Thymus (tissue), 11 donors: ENCODE measurements around the gene CYP27A1. TPM values are rescaled to one million over a fixed set of nuclear protein-coding genes. Genes with fewer than 3 reads are reported as not detected.
"Not testable (repeated sequence)": the region's sequence is repeated elsewhere in the genome, so short reads cannot be mapped to it uniquely, and the experiment has no call there.

Experiments
- DNase-seq, 9 donors: peaks; one replicate each; pipeline ENCODE4 v3.0.0-alpha.2; 2013; ENCODE audit warnings: low spot score in 9 of 9, low read depth in 6 of 9, missing footprints in 1 of 9
- H3K27ac ChIP-seq, 2 donors: one replicate each; pipeline ENCODE4 v1.5.1; 2013; ENCODE audit warnings: control low read depth in 1 of 2, low read depth in 1 of 2, low read length in 1 of 2, mild to moderate bottlenecking in 1 of 2, moderate library complexity in 1 of 2
- H3K27me3 ChIP-seq, 2 donors: one replicate each; pipeline ENCODE4 v1.5.1; 2013; ENCODE audit warnings: low read length in 1 of 2; ENCODE audit not compliant: control insufficient read depth in 2 of 2, insufficient read depth in 1 of 2
- H3K36me3 ChIP-seq, 2 donors: one replicate each; pipeline ENCODE4 v1.5.1; 2013; ENCODE audit warnings: low read length in 1 of 2, mild to moderate bottlenecking in 1 of 2, moderate library complexity in 1 of 2; ENCODE audit not compliant: control insufficient read depth in 2 of 2, insufficient read depth in 2 of 2
- H3K4me1 ChIP-seq, 2 donors: one replicate each; pipeline ENCODE4 v1.5.1; 2013; ENCODE audit warnings: low read length in 2 of 2; ENCODE audit not compliant: control insufficient read depth in 2 of 2, insufficient read depth in 2 of 2
- H3K4me3 ChIP-seq, 2 donors: one replicate each; pipeline ENCODE4 v1.5.1; 2013; ENCODE audit warnings: low read length in 2 of 2, control low read depth in 1 of 2, mild to moderate bottlenecking in 1 of 2
- H3K9me3 ChIP-seq, 2 donors: one replicate each; pipeline ENCODE4 v1.5.1; 2013; ENCODE audit warnings: low read length in 1 of 2, mild to moderate bottlenecking in 1 of 2; ENCODE audit not compliant: control insufficient read depth in 2 of 2, insufficient read depth in 1 of 2
- WGBS: extraction: QIAGEN DNeasy Blood & Tissue Kit; methylation state at CpG from one replicate; pipeline ENCODE4 v1.1.7; 2013; 5-methylcytosine and 5-hydroxymethylcytosine counted together
- polyA plus RNA-seq: library from polyadenylated mRNA; stranded (reverse); fragments of 200-250 nt; gene quantifications from one replicate; pipeline ENCODE4 v1.2.3, GENCODE V29; 2013
- total RNA-seq: library from RNA; stranded (reverse); fragments of 120-200 nt; gene quantifications from one replicate; pipeline ENCODE4 v1.2.4, GENCODE V29; 2013
- donor health status: healthy.

The CYP27A1 gene
- total and polyA plus RNA-seq, 2 donors = 21.9 to 24.7 TPM

DNA sequence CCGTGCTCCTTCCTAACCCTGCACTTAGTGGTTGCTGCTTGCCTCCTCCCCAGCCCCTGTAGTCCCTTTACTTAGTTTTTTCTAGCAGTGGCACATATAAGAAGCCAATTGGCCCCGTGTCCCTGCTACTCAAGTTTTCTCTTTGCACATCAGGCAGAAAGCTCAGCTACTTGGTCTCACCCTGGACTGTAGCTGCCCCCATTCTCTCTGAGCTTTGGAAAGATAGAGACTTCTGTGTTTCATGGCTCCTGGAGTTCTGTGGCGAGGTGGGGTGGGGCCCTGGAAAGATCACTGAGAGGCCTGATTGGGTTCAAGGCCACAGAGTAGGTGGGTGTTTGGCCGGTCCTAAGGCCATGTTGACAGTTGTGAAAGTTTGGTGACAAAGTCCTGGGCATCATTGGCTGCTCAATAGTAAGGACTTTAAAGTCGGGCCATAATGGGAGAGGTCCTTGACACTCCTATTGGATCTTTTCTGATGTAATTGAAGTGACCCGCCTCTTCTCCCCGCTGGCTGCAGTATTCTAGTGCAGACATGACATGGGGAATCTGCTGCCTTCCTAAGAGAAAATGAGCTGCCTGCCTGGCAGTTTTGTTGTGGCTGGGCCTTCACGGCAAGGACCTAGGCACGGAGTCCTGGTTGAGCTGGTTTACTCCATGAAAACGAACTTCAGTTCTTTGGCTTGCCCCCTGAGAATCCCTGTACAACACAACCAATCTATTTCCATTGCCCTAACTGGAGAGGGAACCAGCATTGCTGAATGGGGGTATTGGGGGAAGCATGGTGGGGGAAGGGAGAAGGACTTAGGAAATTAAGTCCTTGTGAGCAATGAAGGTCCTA, 26.2 kb upstream of the CYP27A1 start:
- Histone ChIP-seq H3K4me1 (no peaks in the 10 kb centered on the region), H3K27ac (no peak overlapping the region), H3K9me3 (no peaks in the 10 kb centered on the region), H3K36me3 (peaks cover 32 to 40% of the 10 kb centered on the region in 2 donors), H3K4me3 (no peak overlapping the region), H3K27me3 (no peaks in the 10 kb centered on the region)
- DNase-seq = no peak
- 97% methylated on average over 10 of the region's 10 CpGs for WGBS

DNA sequence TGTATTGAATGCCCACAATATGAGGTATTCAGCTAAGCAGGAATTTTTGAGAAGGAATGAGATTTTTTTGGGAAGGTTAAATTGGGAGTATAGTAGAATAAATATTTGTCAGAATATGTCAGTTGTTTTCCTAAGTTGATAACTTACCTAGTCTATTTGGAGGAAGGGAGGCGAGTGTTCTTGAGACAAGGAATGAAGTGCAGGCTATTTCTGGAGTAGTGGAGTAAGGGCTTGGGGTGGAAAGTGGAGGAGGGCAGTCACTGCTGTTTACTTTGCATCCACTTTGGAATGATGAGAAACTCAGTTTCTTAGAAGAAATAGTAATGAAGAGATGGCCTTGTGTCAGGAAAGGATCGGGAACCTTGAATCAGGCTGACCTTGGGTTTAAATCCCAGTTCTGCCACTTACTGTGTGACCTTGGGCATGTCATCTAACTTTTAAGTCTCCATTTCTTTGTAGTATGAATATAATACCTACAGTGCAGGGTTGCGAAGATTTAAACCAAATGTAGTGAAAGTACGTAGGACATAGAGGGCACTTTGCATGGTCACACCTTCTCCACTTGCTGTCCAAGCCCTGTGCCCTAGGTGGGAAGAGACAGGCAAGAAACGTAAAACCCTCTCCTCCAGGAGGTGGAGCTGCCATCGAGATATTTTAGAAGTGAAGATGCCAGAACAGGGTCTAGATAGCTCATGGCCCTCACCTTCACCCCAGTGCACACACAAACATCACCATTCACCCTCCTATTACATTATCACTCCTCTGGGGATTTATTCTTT, 25.2 kb upstream of the CYP27A1 start:
- no peak overlapping the region for H3K4me3 ChIP-seq
- DNase-seq = no peak
- H3K4me1 ChIP-seq = no peaks in the 10 kb centered on the region
- 96% methylated on average over 6 of the region's 6 CpGs for WGBS
- H3K36me3 ChIP-seq = peaks cover 32 to 34% of the 10 kb centered on the region in 2 donors
- H3K27me3 ChIP-seq = no peaks in the 10 kb centered on the region
- H3K27ac ChIP-seq = no peak overlapping the region
- H3K9me3 ChIP-seq = no peaks in the 10 kb centered on the region

DNA sequence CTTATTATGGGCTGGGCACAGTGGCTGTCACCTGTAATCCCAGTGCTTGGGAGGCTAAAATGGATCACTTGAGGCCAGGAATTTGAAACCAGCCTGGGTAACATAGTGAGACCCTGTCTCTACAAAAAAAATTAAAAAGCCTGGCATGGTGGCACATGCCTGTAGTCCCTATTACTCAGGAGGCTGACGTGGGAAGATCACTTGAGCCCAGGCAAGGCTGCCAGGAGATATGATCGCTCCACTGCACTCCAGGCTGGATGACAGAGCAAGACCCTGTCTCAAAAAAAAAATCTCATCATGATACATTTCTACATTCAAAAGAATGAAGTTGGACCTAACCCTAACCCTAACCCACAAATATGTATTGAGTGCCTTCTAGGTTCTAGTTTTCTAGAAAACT, 20.2 kb upstream of the CYP27A1 start:
- DNase-seq = no peak
- H3K27me3 ChIP-seq = no peaks in the 10 kb centered on the region
- 96% methylated on average over 2 of the region's 2 CpGs for WGBS
- H3K9me3 ChIP-seq = no peaks in the 10 kb centered on the region
- no peaks in the 10 kb centered on the region for H3K4me1 ChIP-seq
- no peak overlapping the region for H3K4me3 ChIP-seq
- H3K36me3 ChIP-seq = no peaks in the 10 kb centered on the region
- no peak overlapping the region for H3K27ac ChIP-seq

DNA sequence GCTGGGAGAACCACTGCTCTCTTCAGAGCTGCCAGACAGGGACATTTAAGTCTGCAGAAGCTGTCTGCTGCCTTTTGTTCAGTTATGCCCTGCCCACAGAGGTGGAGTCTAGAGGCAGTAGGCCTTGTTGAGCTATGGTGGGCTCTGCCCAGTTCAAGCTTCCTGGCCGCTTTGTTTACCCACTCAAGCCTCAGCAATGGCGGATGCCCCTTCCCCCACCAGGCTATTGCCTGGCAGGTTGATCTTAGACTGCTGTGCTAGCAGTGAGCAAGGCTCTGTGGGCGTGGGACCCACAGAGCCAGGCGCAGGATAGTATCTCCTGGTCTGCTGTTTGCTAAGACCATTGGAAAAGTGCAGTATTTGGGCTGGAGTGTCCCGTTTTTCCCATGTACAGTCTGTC, 9.2 kb upstream of the CYP27A1 start:
- not testable (repeated sequence) for DNase-seq, H3K4me3 ChIP-seq, H3K27ac ChIP-seq, H3K27me3 ChIP-seq, H3K36me3 ChIP-seq, H3K4me1 ChIP-seq, H3K9me3 ChIP-seq
- WGBS = 96% methylated on average over 5 of the region's 5 CpGs

DNA sequence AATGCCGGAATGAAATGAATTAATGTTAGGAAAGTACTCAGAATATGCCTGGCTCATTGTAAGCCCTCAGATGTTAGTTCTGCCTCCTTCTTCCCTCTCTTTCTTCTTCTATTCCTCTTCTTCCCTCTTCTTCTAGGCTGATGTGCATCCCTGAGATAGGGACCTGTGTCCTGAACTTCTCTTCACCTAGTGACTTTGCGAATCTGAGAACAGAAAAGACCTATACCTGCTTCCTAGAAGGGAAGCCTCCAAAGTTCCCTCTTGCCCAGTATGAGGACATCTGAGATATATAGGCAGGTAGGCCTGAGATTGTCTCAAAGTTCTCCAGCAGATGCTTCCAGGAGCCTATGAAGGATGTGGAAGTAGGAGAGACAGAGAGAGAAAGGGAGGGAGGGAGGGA, 8.1 kb upstream of the CYP27A1 start:
- H3K4me3 ChIP-seq = no peak overlapping the region
- no peak overlapping the region for H3K27ac ChIP-seq
- H3K4me1 ChIP-seq = no peaks in the 10 kb centered on the region
- H3K9me3 ChIP-seq = peaks cover 0 to 5% of the 10 kb centered on the region in 2 donors
- no peaks in the 10 kb centered on the region for H3K36me3 ChIP-seq
- no peaks in the 10 kb centered on the region for H3K27me3 ChIP-seq
- WGBS = 97% methylated on average over 2 of the region's 2 CpGs
- no peak for DNase-seq

DNA sequence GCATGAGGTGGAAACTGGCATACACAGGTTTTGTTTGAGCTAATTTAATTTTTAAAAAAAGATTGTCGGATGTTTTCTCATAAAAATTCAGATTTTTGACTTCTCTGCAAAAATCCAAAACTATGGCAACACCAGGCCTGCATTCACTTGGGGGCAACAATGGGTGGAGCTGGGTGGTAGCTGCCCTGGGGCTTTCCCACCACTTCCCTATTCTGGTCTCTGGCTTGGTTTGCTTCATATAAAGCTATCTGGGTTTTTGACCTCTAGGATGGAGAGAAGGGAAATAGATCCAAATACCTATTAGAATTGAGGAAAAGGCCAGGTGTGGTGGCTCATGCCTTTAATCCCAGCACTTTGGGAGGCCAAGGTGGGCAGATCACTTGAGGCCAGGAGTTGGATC, 5.5 kb upstream of the CYP27A1 start:
- no peaks in the 10 kb centered on the region for H3K36me3 ChIP-seq
- peaks cover 13 to 14% of the 10 kb centered on the region in 2 donors for H3K27me3 ChIP-seq
- WGBS = 92% methylated on average over 1 of the region's 1 CpG
- H3K9me3 ChIP-seq = peaks cover 0 to 5% of the 10 kb centered on the region in 2 donors
- no peak overlapping the region for H3K27ac ChIP-seq
- DNase-seq = no peak
- no peak overlapping the region for H3K4me3 ChIP-seq
- no peaks in the 10 kb centered on the region for H3K4me1 ChIP-seq

DNA sequence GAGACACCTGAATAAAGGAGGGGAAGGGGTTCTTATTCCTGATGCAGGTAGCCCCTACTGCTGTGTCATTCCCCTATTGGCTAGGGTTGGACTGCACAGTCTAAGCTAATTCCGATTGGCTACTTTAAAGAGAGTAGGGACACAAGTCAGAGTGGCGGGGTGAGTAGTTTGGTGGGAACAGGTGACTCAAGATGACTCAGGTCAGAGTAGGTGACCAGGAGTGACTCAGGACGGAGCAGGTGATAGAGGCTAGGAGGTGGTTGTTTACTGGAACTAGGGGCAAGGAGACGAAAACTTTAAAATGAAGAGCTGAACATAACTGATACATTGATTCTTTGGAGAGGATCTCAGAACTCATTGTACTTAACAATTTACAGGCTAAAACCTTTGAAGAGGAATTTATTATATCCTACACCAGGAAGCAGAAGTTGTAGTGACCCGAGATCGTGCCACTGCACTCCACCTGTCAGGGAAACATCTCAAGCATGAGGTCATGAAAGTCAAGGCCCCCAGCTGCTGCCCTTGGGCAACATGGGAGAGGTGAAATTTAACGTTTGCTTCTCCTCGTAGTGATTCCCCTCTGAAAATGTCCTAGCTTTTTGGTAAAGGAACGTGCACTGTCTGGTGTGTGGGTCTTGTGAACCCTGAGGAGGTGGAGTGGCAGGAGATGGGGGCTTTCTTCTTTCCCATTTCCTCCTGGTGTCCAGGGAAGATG, 4.5 kb upstream of the CYP27A1 start:
- WGBS = 92% methylated on average over 9 of the region's 9 CpGs

DNA sequence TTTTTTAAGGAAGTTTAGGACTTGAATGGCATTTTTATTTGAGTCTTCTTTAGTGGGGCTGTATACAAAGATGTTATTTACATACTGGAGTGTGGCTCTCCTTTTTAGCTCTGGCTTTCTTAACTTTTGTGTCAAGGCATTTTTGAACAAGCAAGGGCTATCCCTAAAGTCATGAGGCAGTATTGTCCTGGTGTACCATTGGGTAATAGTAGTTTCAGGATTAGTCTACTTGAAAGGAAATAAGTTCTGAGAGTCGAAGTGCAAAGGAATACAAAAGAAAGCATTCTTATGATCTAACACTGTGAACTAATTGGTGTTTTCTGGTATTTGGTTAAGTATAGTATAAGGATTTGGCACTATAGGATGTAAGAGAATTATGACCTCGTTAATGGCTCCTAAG, 1.9 kb upstream of the CYP27A1 start:
- H3K27ac ChIP-seq = no peak overlapping the region
- no peak overlapping the region for H3K4me3 ChIP-seq
- peaks cover 33 to 41% of the 10 kb centered on the region in 2 donors for H3K27me3 ChIP-seq
- peaks cover 0 to 5% of the 10 kb centered on the region in 2 donors for H3K9me3 ChIP-seq
- WGBS = 71% methylated on average over 2 of the region's 2 CpGs
- H3K36me3 ChIP-seq = no peaks in the 10 kb centered on the region
- DNase-seq = no peak
- no peaks in the 10 kb centered on the region for H3K4me1 ChIP-seq

More for the DNA sequence above, 4.5 kb upstream of the CYP27A1 start:
- H3K36me3 ChIP-seq = no peaks in the 10 kb centered on the region
- H3K9me3 ChIP-seq = peaks cover 0 to 5% of the 10 kb centered on the region in 2 donors
- no peak overlapping the region for H3K27ac ChIP-seq
- peaks cover 22 to 24% of the 10 kb centered on the region in 2 donors for H3K27me3 ChIP-seq
- H3K4me1 ChIP-seq = no peaks in the 10 kb centered on the region
- no peak overlapping the region for H3K4me3 ChIP-seq
- DNase-seq = no peak
